H9 (cell line): ENCODE data around the gene ACTN4. TPM values are rescaled to one million over a fixed set of nuclear protein-coding genes. Genes with fewer than 3 reads are reported as not detected.

Experiments used
- DNase-seq: peaks from one replicate; pipeline ENCODE4 v3.0.0-alpha.2; 2017
- H2AFZ ChIP-seq: one replicate; pipeline ENCODE4 v1.6.1; 2013; ENCODE audit warnings: mild to moderate bottlenecking, low read length, control low read depth, moderate library complexity
- H2AK5ac ChIP-seq: 2 replicates; pipeline ENCODE4 v1.6.1; 2013; ENCODE audit warnings: low read length, control low read depth, mixed read lengths; ENCODE audit not compliant: insufficient read length
- H2BK120ac ChIP-seq: one replicate; pipeline ENCODE4 v1.6.1; 2013; ENCODE audit warnings: low read depth, mild to moderate bottlenecking, low read length, control low read depth, inconsistent platforms; ENCODE audit not compliant: poor library complexity, severe bottlenecking
- H2BK12ac ChIP-seq: 2 replicates; pipeline ENCODE4 v1.6.1; 2013; ENCODE audit warnings: low read length, control low read depth, mixed read lengths, low read depth; ENCODE audit not compliant: insufficient read length
- H2BK15ac ChIP-seq: 2 replicates; pipeline ENCODE4 v1.6.1; 2013; ENCODE audit warnings: low read depth, low read length, control low read depth
- H2BK20ac ChIP-seq: one replicate; pipeline ENCODE4 v1.6.1; 2013; ENCODE audit warnings: low read depth, mild to moderate bottlenecking, low read length, control low read depth, inconsistent platforms; ENCODE audit not compliant: poor library complexity, severe bottlenecking
- H2BK5ac ChIP-seq: 2 replicates; pipeline ENCODE4 v1.6.1; 2013; ENCODE audit warnings: low read length, control low read depth, mixed read lengths; ENCODE audit not compliant: insufficient read length
- H3K14ac ChIP-seq: 2 replicates; pipeline ENCODE4 v1.6.1; 2013; ENCODE audit warnings: low read length, control low read depth; ENCODE audit not compliant: insufficient read depth
- H3K18ac ChIP-seq: 2 replicates; pipeline ENCODE4 v1.6.1; 2013; ENCODE audit warnings: low read depth, mild to moderate bottlenecking, mixed read lengths, low read length, control low read depth; ENCODE audit not compliant: insufficient read length
- H3K23ac ChIP-seq: 2 replicates; pipeline ENCODE4 v1.6.1; 2013; ENCODE audit warnings: low read length, control low read depth, mixed read lengths, low read depth; ENCODE audit not compliant: insufficient read length
- H3K23me2 ChIP-seq: 2 replicates; pipeline ENCODE4 v1.6.1; 2013; ENCODE audit warnings: low read depth, mild to moderate bottlenecking, mixed read lengths, low read length, control low read depth; ENCODE audit not compliant: insufficient read length, poor library complexity, severe bottlenecking
- H3K27ac ChIP-seq: 2 replicates; pipeline ENCODE4 v1.5.1; 2013; ENCODE audit warnings: low read length, control low read depth, mixed read lengths, low read depth; ENCODE audit not compliant: insufficient read length
- H3K27me3 ChIP-seq: 2 replicates; pipeline ENCODE4 v1.6.1; 2013; ENCODE audit warnings: low read length, control low read depth, inconsistent platforms; ENCODE audit not compliant: insufficient read depth
- H3K4ac ChIP-seq: 2 replicates; pipeline ENCODE4 v1.6.1; 2013; ENCODE audit warnings: low read depth, mild to moderate bottlenecking, control low read depth, inconsistent platforms, low read length, moderate library complexity
- H3K4me1 ChIP-seq: 2 replicates; pipeline ENCODE4 v1.6.1; 2013; ENCODE audit warnings: low read length, control low read depth, inconsistent platforms; ENCODE audit not compliant: insufficient read depth
- H3K4me2 ChIP-seq: 2 replicates; pipeline ENCODE4 v1.6.1; 2013; ENCODE audit warnings: low read length, control low read depth, mixed read lengths; ENCODE audit not compliant: insufficient read length, insufficient read depth
- H3K56ac ChIP-seq: 2 replicates; pipeline ENCODE4 v1.6.1; 2013; ENCODE audit warnings: low read depth, mild to moderate bottlenecking, mixed read lengths, low read length, control low read depth; ENCODE audit not compliant: insufficient read length
- H3K79me1 ChIP-seq: 2 replicates; pipeline ENCODE4 v1.6.1; 2013; ENCODE audit warnings: low read depth, mild to moderate bottlenecking, moderate library complexity, low read length, control low read depth, inconsistent platforms; ENCODE audit not compliant: insufficient read depth, poor library complexity, severe bottlenecking
- H3K79me2 ChIP-seq: 2 replicates; pipeline ENCODE4 v1.6.1; 2013; ENCODE audit warnings: low read length, control low read depth, inconsistent platforms; ENCODE audit not compliant: insufficient read depth
- H3K9ac ChIP-seq: 2 replicates; pipeline ENCODE4 v1.6.1; 2013; ENCODE audit warnings: low read length, control low read depth, mixed read lengths; ENCODE audit not compliant: insufficient read length; ENCODE audit errors: extremely low read depth
- H3K9me3 ChIP-seq: one replicate; pipeline ENCODE4 v1.6.1; 2013; ENCODE audit warnings: low read depth, low read length, inconsistent platforms; ENCODE audit not compliant: control insufficient read depth
- H3T11ph ChIP-seq: one replicate; pipeline ENCODE4 v1.6.1; 2013; ENCODE audit warnings: mild to moderate bottlenecking, low read length, control low read depth, inconsistent platforms
- H4K20me1 ChIP-seq: one replicate; pipeline ENCODE4 v1.6.1; 2013; ENCODE audit not compliant: control insufficient read depth, insufficient read length, insufficient read depth
- H4K5ac ChIP-seq: 2 replicates; pipeline ENCODE4 v1.6.1; 2013; ENCODE audit warnings: low read depth, mild to moderate bottlenecking, mixed read lengths, low read length, control low read depth; ENCODE audit not compliant: insufficient read length
- H4K8ac ChIP-seq: replicated peaks from 2 replicates; pipeline ENCODE4 v1.6.1; 2013; ENCODE audit warnings: low read length, control low read depth, mixed read lengths, low read depth; ENCODE audit not compliant: insufficient read length
- H4K91ac ChIP-seq: 2 replicates; pipeline ENCODE4 v1.6.1; 2013; ENCODE audit warnings: low read depth, mild to moderate bottlenecking, moderate library complexity, mixed read lengths, low read length, control low read depth; ENCODE audit not compliant: insufficient read length
- H3K27ac Mint-ChIP-seq, 3 experiments: 2 replicates in 2 of 3; 3 replicates in 1 of 3; pipeline ENCODE4 v1.8.0; 2020 to 2021; ENCODE audit warnings: mixed read lengths in 3 of 3, mild to moderate bottlenecking in 1 of 3, moderate library complexity in 1 of 3
- H3K27me3 Mint-ChIP-seq: 2 replicates; pipeline ENCODE4 v1.8.0; 2021; ENCODE audit warnings: low read depth, mild to moderate bottlenecking, moderate library complexity, mixed read lengths
- H3K36me3 Mint-ChIP-seq, 3 experiments: 2 replicates in 2 of 3; 3 replicates in 1 of 3; pipeline ENCODE4 v1.8.0; 2020 to 2021; ENCODE audit warnings: low read depth in 3 of 3, mixed read lengths in 3 of 3; ENCODE audit not compliant: insufficient read depth in 1 of 3
- H3K4me1 Mint-ChIP-seq, 2 experiments: 2 replicates each; pipeline ENCODE4 v1.8.0; 2020; ENCODE audit warnings: mixed read lengths in 2 of 2
- H3K4me3 Mint-ChIP-seq, 2 experiments: 2 replicates in 1 of 2; 3 replicates in 1 of 2; pipeline ENCODE4 v1.8.0; 2020 to 2021; ENCODE audit warnings: mild to moderate bottlenecking in 2 of 2, mixed read lengths in 2 of 2, moderate library complexity in 1 of 2
- H3K9me3 Mint-ChIP-seq, 2 experiments: 2 replicates in 1 of 2; 3 replicates in 1 of 2; pipeline ENCODE4 v1.8.0; 2020; ENCODE audit warnings: mild to moderate bottlenecking in 2 of 2, mixed read lengths in 2 of 2, moderate library complexity in 1 of 2
- CTCF ChIP-seq: fragments of 200-600 bp; sonication (generic); conservative IDR thresholded peaks from 3 replicates; pipeline ENCODE4 v1.8.0; 2021; ENCODE audit warnings: antibody characterized with exemption, mild to moderate bottlenecking
- WGBS: extraction: QIAGEN DNeasy Blood & Tissue Kit; methylation state at CpG from one replicate; pipeline ENCODE4 v1.1.7; 2013; ENCODE audit warnings: missing lambda C conversion rate, low lambda C conversion rate, mixed read lengths; ENCODE audit not compliant: insufficient read length; ENCODE audit errors: extremely low coverage; 5-methylcytosine and 5-hydroxymethylcytosine counted together
- total RNA-seq: library from RNA; stranded (reverse); gene quantifications from 2 replicates; pipeline ENCODE4 v1.2.1, GENCODE V29; 2021

Gene ACTN4
- total RNA-seq, 1 experiment from 2014 or later = 369 TPM

GRCh38 chr19:38733493-38734175 lies 86.2 kb downstream of the ACTN4 start:
- H3K36me3 Mint-ChIP-seq = peaks cover 13 to 36% (median 31%) of the 10 kb centered on the region in 3 experiments
- no peaks in the 10 kb centered on the region for H3K79me2 ChIP-seq
- H3K9ac ChIP-seq = no peak overlapping the region
- no peak overlapping the region for H3K27ac ChIP-seq
- no peak overlapping the region for H4K5ac ChIP-seq
- no peak overlapping the region for H2BK12ac ChIP-seq
- no peak overlapping the region for H2BK120ac ChIP-seq
- H3K27me3 Mint-ChIP-seq = peaks cover 16% of the 10 kb centered on the region
- H3K27ac Mint-ChIP-seq = no peak overlapping the region
- H3K23me2 ChIP-seq = peaks cover 8% of the 10 kb centered on the region
- no peak overlapping the region for H3K4me2 ChIP-seq
- H2AK5ac ChIP-seq = no peak overlapping the region
- no peaks in the 10 kb centered on the region; the same call in 1 of the 2 replicates for H3K27me3 ChIP-seq
- no peak overlapping the region for H3K18ac ChIP-seq
- H3K23ac ChIP-seq = no peak overlapping the region
- H3K4me3 Mint-ChIP-seq = no peak overlapping the region; a peak in 1 of 5 replicates
- H3K9me3 ChIP-seq = no peaks in the 10 kb centered on the region
- H3K14ac ChIP-seq = no peak overlapping the region
- no peak overlapping the region for H3T11ph ChIP-seq
- no peak overlapping the region for H2BK5ac ChIP-seq
- DNase-seq = peak; percentile 30
- no peak for TF ChIP-seq CTCF
- H3K56ac ChIP-seq = no peak overlapping the region
- WGBS = no CpG with 5 or more reads among the region's 6 CpGs
- H3K4me1 Mint-ChIP-seq = peaks cover 6 to 15% of the 10 kb centered on the region in 2 experiments
- no peaks in the 10 kb centered on the region; a peak in 1 of 5 replicates for H3K9me3 Mint-ChIP-seq
- no peak overlapping the region for H4K8ac ChIP-seq
- H3K79me1 ChIP-seq = no peaks in the 10 kb centered on the region
- H2BK15ac ChIP-seq = no peak overlapping the region
- H2BK20ac ChIP-seq = no peak overlapping the region
- no peak overlapping the region for H2AFZ ChIP-seq
- no peak overlapping the region for H3K4ac ChIP-seq
- no peaks in the 10 kb centered on the region; the same call in 1 of the 2 replicates for H3K4me1 ChIP-seq
- H4K20me1 ChIP-seq = no peaks in the 10 kb centered on the region
- H4K91ac ChIP-seq = no peak overlapping the region
